GM21381 (cell line): ENCODE results near the gene PCMTD2.

Source experiments
- ATAC-seq: cut with Tn5 transposase; IDR thresholded peaks from one replicate; pipeline ENCODE4 v1.9.1; 2021; ENCODE audit warnings: mild to moderate bottlenecking, moderate library complexity; ENCODE audit not compliant: unreplicated experiment

The PCMTD2 gene

DNA sequence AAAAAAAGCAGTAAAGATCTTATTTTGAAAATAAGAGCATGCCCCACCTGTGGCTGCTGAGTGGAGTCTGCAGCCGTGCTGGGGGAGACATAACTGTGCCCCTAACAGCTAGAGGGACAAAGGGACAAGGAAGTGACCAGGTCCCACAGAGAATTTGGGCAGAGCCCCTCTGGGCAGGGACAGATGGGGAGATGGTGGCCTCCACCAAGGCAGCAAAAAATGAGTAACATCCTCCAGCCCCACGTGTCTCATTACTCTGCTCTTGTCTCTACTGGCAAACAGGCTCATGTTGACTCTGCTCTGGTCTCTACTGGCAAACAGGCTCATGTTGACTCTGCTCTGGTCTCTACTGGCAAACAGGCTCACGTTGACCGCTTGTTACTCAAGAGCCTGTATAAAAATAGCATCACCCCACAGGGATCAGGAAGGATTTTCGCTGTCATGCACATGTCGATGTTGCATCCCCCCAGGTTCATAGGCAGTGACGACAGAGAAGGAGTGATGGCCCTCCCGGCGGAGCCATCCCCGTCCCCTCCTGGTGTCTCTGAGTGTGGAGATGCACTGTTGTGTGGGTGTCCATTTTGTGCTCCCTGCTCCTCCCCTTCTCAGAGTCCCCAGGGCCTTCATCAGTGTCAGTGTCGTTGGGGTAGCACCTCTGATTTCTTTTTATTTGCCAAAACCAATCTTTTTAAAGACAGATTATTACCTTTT, 17.3 kb upstream of the PCMTD2 start:
- ATAC-seq, result no peak

DNA sequence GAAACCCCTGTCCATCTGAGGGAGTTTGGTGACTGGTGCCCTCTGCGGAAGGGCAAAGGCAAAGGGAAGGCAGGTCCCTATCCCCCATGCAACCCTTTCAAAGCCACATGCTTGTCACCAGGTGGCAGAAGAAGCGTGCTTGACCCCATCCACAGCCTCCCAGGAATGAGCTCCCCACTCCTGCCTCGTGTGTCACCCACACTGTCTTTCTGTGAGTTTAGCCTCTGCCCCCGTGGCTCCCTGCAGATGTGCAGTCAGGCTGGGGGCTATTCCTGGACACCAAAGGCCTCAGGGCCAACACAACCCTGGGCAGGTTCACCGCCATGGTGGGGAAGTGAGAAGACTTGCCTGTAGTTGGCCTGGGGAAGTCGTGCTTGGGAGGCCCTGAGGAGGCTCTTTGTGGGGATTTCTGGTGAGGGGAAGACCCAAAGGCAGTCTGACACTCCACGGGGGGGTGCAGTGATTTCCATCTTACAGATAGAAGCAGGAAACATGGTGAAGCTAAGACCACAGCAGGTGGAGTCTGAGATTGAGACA, 16.6 kb upstream of the PCMTD2 start:
- ATAC-seq, result no peak

DNA sequence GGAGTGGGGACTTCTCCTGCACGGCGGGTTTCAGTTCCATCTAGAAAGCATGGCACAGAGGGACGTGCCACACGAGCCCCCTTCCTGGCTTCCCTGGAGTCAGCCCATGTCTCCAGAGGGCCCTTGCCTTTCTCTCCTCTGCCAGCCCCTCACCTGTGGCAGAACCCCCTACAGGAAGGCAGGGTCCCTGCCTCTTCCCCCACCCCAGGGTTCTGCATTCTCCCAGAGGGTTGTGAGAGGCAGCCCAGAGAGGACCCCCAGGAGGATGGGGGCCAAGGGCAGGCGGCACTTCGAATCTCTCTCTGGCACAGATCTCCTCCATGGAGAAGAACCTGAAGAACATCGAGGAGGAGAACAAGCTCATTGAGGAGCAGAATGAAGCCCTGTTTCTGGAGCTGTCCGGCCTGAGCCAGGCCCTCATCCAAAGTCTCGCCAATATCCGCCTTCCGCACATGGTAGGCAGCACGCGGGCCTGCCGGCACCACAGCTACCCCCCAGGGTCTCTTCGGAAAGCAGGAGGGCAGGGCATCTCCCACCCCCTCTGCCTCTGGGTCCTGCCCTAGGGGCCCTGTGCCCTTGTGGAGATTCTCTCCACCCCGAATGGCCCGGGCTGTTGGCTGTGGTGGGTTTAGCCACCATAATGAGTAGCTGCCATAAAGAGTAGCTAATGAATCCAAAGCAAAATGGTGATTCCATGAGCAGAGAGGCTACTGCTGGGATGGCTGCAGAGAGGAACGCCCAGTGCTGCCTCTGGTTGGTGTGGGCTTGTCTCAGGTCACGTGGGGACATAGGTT, 15.9 kb upstream of the PCMTD2 start:
- no peak for ATAC-seq

DNA sequence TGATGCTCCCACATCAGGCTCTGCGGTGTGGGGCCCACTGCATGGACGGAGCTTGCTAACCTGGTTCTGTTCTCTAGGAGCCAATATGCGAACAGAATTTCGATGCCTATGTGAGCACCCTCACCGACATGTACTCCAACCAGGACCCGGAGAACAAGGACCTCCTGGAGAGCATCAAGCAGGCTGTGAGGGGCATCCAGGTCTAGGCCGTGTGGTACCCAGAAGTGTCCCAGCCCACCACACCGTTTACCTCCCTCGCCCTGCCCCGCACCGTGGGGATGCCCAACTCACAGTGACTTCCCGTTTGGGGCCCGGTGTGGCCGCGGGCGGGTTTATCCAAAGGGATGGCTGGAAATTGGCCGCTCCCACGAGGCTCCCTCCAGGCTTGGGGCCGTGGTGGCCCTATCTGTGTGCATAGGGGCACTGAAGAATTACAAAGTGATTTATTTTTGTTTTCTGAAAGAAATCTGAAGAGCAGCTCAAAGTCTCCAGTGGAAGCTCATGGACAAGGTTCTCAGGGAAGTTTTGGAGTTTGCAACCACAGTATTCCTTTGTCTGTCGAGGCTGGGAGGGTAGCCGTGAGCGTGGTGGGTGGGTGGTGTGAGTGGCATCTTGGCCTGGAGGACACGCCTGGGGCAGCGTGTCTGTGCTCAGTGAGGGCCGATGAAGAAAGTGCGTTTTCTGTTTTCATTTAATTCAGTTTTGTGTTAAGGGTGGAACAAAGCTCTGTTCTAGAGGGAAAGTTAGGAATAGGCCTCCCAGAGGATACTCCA, 15.1 kb upstream of the PCMTD2 start:
- ATAC-seq, result no peak

DNA sequence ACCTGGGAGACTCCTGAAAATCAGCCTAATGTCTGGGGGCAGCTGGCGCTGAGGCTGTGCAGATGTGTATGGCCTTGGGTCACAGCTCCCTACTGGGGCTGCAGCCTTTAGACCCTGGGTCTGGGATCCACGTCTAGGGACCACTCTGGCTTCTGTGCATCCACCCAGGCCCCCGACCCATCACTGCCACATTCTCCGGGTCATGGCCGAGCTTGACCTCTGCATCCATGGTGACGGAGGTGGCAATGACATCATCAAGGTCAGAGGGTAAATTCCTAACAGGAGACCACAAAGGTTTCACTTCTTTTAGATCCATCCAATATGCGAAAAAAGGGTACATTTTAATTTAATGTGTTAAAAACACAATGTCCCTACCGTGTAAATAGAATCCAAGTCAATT, 14.5 kb upstream of the PCMTD2 start:
- no peak for ATAC-seq

DNA sequence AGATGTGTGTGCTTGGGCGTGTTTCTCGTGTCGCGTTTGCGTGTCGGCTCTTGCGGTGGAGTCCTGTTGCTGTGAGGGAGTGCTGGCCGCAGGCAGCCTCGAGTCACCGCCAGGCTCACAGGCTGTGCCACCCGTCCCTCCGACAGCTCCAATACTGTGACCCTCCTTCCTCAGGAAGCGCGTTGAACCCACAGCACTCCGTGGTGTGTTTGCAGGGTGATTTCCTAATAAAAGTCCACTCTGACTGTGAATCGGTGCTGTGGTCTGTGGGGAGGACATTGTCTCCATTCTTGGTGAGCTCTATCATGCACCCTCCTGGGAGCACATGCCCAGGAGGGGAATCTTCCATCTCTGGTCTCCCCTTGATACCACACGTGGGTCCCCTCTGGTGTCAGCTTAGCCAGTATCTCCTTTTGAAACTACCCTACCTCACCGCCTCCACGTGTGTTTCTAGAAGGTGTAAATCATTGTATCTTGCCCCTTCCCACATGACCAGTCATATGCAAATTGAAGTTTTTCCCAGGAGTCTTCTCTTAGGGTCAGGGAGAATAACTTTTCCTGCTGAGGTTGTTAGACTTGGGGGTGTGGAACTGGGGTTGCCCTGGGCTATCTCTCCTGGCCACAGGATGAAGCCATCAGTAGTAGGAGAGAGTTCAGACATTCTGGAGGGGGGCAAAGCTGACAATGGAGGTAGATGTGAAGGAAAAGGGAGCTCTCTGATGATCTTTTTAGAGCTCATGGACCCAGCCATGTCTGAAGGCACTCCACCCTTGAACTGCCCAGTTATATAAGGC, 13.3 kb upstream of the PCMTD2 start:
- no peak for ATAC-seq

DNA sequence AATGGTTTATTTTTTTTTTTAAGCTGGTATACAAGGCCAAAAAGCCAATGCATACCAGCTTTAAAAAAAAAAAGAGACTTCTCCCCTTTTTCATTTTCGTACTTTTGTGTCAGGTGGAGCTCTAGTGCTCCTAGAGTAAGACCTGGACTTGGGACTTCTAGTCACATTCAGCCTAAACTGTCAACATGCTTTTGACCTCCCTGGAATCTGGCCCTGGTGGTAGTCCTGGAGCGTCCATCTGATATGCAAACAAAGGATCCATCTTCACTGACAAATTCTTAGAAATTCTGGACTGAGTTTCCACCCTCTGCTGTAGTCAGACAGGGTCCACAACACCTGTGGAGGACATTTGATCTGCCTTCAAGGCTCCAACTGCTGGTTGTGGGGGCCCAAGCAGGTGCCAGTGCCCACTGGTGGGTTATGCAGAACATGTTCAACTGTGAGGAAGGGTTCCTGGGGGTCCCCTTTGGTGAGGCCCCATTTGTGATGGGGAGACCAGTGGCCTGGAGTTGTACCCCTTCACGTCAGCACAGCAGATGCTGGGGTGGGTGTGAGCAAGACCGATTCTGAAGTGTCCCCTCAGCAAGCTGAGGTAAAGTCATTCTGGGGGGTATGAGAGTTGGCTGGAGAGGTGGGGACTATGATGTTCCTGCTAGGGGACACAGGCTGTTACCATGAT, 12.6 kb upstream of the PCMTD2 start:
- no peak for ATAC-seq

DNA sequence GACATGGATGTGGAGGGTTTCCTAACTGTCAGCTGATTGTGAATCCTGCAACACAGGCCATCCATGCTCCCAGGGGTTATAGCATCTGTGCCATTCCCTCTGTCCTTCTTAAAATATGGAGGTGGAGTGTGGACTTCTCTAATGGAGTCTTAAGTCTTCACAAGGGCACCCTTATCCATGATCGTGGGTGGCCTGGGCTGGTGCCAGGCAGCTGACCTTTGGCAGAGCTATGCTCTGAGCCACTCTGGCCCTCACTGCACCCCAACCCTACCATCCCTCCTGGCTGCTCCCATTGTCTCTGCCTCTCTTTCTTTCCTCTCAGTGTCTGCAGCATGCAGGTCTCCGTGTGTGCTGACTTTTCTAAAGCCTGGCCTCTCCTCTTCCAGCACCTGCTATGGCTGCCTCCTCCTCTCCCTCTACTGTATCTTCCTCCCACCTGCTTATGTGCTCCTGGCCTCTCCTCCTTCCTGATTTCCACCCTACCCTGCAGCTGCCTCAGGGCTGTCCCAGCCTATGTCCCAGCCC, 11.2 kb upstream of the PCMTD2 start:
- no peak for ATAC-seq

DNA sequence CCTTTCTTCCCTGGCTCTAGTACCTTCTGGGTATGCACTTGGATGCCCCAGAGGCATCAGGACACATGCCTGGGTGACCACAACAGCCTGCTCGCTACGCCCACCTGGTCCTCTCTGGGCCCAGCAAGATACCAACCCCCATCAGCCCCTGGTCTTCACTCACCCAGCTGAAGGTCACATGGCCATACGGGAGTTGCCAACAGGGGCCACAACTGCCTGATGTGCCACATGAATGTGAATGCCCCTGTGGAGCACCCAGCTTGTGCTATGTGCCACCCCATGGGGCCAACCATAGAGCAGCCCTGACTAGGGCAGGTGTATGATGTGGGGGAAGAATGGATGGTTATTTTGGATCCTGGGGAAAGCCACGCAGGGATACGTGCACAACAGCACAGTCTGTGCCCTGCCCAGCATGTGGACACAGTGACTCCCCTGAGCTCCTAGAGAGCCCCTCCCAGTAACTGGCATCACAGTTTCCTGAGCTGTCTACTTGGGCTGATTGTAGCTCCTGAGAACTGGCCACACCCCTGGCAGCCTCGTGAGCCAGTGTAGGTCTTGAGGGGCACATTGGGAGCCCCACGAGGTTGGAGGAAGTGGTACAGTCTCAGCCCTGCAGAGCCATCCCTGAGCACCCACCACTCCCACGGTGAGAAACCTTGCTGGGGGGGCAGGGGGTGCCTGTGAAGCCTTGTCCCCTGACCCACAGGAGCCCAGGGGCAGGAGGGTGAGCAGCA, 10.5 kb upstream of the PCMTD2 start:
- no peak for ATAC-seq

DNA sequence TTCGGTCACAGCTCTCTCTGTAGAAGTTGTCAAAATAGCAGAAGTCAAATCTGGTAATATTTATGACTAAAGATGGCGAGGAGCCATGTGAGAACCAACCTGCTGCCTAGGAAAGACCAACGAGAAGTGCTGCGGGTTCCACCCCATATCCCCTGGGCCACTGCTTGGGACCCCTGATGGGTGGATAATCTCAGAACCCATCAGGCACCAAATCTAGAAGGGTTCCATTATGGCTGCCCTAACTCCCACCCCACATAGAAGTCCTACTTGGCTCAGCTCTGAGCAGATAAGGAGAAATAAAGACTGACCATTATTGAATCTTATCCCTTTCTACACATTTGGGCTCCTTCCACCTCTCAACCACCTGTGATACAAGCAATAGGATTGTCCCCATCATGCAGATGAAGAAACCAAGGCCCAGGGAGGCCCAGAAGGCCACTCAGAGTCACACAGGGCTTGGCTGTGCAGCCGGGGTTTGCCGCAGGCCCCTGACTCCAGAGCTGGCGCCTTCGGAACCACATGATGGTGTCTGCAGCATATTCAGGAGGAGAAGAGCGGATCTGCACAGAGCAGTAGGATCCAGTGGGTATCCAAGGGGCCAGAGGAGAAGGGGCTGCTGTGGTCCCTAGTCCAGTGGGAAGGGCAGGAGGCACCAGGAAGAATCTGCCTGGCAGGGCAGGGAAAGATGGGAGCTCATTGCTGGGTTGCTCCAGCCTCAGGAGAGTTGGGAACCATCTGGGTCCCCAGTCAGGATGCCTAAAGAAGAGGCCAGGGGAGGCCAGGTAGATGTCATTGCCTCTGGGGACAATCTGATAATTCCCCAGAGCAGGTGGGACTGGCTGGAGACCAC, 9.6 kb upstream of the PCMTD2 start:
- ATAC-seq, result no peak

DNA sequence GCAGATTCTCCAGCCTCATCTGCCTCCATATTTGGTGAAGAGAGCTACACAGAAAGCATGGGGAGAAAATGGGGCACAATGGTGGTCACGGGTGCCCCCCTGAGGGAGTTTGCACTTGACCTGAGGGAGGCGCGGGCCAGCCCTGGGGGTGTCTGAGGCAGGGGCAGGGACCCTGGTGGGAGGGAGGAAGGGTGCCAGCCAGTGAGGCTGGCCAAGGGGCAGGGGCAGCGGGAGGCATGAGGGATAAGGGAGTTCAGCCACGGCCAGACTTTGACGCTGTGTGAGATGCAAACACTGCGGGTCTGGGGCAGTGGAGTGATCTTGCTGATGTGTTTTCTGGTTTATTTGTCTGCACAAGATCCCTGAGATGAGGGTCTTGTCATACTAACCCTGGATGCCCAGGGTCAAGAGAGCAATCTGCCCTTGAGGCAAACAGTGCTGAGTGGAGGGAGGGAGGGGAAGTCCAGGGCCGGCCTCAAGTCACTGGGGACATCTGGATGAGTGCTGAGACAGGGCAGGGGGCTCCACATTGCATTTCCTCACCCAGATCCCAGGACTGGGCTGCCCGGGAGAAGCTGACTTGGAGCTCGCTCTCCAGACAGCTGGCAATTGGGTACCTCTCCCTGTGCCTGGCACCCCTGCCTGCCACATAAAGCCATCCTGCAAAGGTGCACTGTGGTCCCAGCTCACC, 8.8 kb upstream of the PCMTD2 start:
- ATAC-seq, result no peak

DNA sequence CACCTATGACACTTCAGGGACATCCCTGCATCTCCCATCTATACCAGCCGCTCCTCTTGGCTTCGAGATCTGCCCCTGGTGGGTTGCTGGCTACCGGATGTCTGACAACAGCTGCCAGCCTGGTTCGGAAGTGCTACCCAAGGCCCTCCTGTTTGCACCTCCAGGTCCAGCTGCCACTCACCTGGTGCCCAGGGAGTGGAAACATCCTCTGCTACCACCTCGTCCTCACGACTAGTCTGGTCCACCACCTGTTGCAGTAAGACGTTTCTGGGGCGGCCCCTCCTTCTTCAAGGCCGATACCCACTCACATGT, 8.3 kb upstream of the PCMTD2 start:
- no peak for ATAC-seq

DNA sequence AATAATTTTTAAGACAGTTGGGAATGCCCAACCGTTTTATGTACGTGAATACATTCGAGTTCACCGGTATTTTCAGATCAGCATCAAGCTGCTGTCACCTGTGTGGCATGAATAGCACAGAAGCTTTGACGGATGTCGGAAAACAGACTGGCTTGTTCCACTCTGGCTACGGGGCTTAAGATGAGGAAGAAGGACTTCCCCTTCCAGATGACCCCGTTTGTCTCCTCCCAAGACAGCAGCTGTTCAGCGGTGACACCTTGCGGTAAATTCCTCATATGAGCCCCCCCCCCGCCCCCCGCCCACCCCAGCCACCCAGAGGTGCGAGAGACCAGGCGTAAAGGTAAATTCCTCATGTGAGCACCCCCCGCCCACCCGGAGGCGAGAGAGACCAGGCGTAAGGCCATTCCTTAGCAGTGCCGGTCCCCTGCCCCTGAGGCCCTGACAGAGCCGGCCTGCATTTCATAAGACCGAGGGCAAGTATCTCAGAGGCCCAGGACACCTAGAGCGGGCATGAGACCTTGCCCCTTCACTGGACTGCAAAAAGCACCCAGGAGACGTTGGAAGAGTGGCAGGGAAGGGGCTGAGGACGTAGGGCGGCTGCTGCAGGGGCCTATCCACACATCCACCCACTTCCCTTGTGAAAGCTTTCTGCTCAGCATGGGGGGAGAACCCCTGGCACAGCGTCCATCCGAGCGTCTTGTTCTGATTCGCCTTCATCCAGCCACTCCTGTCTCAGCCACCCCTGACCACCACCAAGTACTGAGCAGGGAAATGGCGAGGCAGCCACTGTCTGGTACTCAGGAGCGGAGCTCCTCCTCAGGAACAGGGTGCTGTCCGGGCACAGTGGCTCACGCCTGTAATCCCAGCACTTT, 7.3 kb upstream of the PCMTD2 start:
- ATAC-seq, result no peak

DNA sequence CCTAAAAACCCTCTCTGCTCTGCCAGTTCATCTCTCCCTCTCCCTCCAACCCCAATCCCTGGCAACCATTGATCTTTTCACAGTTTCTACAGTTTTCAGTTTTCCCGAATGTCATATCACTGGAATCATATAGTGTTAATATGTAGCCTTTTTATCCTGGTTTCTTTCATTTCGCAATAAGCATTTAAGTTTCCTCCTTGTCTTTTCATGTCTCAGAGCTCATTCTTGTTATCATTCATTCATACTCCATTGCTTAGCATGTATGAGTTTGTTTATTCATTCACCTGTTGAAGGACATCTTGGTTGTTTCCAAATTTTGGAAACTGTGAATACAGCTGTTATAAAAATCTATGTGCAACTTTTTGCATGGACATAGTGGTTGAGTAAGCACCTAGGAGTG, 5.5 kb upstream of the PCMTD2 start:
- no peak for ATAC-seq

DNA sequence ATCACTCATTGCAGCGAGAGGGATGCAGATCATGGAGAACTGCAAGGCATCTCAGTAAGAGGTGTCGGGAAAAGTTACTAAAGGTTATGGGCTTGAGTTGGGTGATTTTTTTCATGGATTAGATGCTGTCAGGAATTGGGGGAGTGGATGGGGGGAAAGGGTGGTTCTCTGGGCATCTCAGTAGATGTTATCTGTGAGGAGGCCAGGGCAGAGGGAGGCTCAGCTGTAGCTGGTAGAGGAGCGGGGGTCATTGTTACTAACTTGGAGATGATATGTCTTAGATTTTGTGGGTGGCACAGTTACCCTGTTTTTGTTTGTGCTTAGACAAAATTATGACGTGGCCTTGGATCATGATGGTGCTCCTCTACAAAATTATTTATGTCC, 2.6 kb upstream of the PCMTD2 start:
- ATAC-seq, result no peak

DNA sequence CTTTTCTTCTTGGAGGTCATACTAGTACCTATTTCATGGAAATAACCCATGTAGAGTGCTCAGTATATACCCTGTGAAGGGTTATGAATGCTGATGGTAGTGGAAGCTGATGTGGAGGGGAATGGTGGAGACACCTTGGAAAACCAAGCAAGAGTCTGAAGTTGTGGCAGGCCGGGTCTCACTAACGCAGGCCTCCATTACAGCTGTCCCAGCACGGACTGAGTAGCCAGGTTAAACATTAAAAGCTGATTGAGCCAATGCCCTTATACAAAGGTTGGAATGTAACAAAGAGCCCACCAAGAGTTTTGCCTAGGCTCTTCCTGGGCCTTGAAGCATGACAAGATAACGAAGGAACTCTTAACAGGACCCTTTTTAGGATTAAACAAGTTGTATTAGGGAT, 2.1 kb upstream of the PCMTD2 start:
- no peak for ATAC-seq

DNA sequence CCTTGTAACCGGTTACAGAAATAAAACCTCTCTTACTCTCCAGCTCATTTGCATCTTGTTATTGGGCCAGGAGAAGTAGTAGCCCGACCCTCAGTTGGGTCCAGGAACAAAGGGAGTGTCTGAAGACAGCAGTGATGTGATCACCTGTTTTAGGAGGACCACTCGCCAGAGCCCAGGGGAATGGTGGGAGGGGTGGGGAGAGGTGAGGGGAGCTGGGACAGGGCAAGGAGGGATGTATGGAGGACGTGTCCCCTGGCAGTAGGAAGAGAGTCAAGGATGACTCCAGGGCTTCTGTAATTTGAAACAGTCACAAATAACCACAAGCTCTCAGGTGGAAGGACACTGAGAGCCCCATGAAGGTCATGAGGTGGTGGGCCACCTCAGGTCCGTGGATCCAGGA, 1.4 kb upstream of the PCMTD2 start:
- ATAC-seq, result no peak
